HepG2 (cell line): ENCODE results near the gene HNRNPA1. TPM values are rescaled to one million over a fixed set of nuclear protein-coding genes. Genes with fewer than 3 reads are reported as not detected.

Source experiments
- DR1 ChIP-seq: sonication (generic); formaldehyde crosslinking; IDR thresholded peaks from 2 replicates; pipeline ENCODE4 v1.8.0; 2021; ENCODE audit warnings: mild to moderate bottlenecking, missing genetic modification reagents, inconsistent platforms
- GATAD1 ChIP-seq: IDR thresholded peaks from 2 replicates; pipeline ENCODE4 v1.6.1; 2016; ENCODE audit warnings: missing genetic modification reagents, missing compliant biosample characterization
- HHEX ChIP-seq: IDR thresholded peaks from 2 replicates; pipeline ENCODE4 v1.6.1; 2016; ENCODE audit warnings: control low read depth
- HNRNPH1 ChIP-seq: fragments of 200-400 bp; formaldehyde crosslinking; optimal IDR thresholded peaks from 2 replicates; pipeline ENCODE3; 2017; ENCODE audit warnings: mild to moderate bottlenecking, low read depth, low read length
- ISL2 ChIP-seq: sonication (generic); formaldehyde crosslinking; IDR thresholded peaks from 2 replicates; pipeline ENCODE4 v1.5.0; 2020; ENCODE audit warnings: missing genetic modification reagents
- MEIS2 ChIP-seq: sonication (generic); formaldehyde crosslinking; IDR thresholded peaks from 2 replicates; pipeline ENCODE4 v1.9.0; 2021; ENCODE audit warnings: mild to moderate bottlenecking, missing genetic modification reagents
- NCOA1 ChIP-seq: sonication (generic); formaldehyde crosslinking; IDR thresholded peaks from 2 replicates; pipeline ENCODE4 v1.9.0; 2021; ENCODE audit warnings: missing genetic modification reagents
- NCOA5 ChIP-seq: sonication (generic); formaldehyde crosslinking; IDR thresholded peaks from 2 replicates; pipeline ENCODE4 v1.4.0; 2020; ENCODE audit warnings: missing genetic modification reagents
- NR3C1 ChIP-seq: sonication (generic); formaldehyde crosslinking; IDR thresholded peaks from 2 replicates; pipeline ENCODE4 v1.4.0; 2020; ENCODE audit warnings: missing genetic modification reagents
- RAD51 ChIP-seq: fragments of 450-650 bp; IDR thresholded peaks from 2 replicates; pipeline ENCODE4 v1.6.1; 2016; ENCODE audit warnings: borderline replicate concordance
- RFX5 ChIP-seq: IDR thresholded peaks from 2 replicates; pipeline ENCODE4 v1.6.1; 2011; ENCODE audit warnings: low read depth, low read length, improper control_type of control experiment
- RXRA ChIP-seq: sonication (generic); formaldehyde crosslinking; IDR thresholded peaks from 2 replicates; pipeline ENCODE4 v1.5.1; 2020; ENCODE audit warnings: missing genetic modification reagents
- SMYD3 ChIP-seq: sonication (generic); formaldehyde crosslinking; IDR thresholded peaks from 2 replicates; pipeline ENCODE4 v1.8.1; 2023; ENCODE audit warnings: mild to moderate bottlenecking, missing genetic modification reagents
- SNAI1 ChIP-seq: sonication (generic); formaldehyde crosslinking; IDR thresholded peaks from 2 replicates; pipeline ENCODE4 v1.5.0; 2020; ENCODE audit warnings: mild to moderate bottlenecking, missing genetic modification reagents, borderline replicate concordance
- ZBTB42 ChIP-seq: sonication (generic); formaldehyde crosslinking; IDR thresholded peaks from 2 replicates; pipeline ENCODE4 v1.5.0; 2020; ENCODE audit warnings: mild to moderate bottlenecking, missing genetic modification reagents
- ZNF121 ChIP-seq: sonication (generic); formaldehyde crosslinking; IDR thresholded peaks from 2 replicates; pipeline ENCODE4 v1.5.0; 2020; ENCODE audit warnings: mild to moderate bottlenecking, missing genetic modification reagents
- ZNF350 ChIP-seq: sonication (generic); formaldehyde crosslinking; IDR thresholded peaks from 2 replicates; pipeline ENCODE4 v1.4.0; 2020; ENCODE audit warnings: mild to moderate bottlenecking, low read depth, missing genetic modification reagents, borderline replicate concordance
- ZNF496 ChIP-seq: sonication (generic); formaldehyde crosslinking; IDR thresholded peaks from 2 replicates; pipeline ENCODE4 v1.8.1; 2023; ENCODE audit warnings: mild to moderate bottlenecking, moderate library complexity, missing genetic modification reagents; ENCODE audit not compliant: insufficient replicate concordance
- ZNF510 ChIP-seq: sonication (generic); formaldehyde crosslinking; IDR thresholded peaks from 2 replicates; pipeline ENCODE4 v1.4.0; 2020; ENCODE audit warnings: low read depth, mild to moderate bottlenecking, missing genetic modification reagents
- ZNF607 ChIP-seq: sonication (generic); formaldehyde crosslinking; IDR thresholded peaks from 2 replicates; pipeline ENCODE4 v1.5.1; 2020; ENCODE audit warnings: missing genetic modification reagents, mild to moderate bottlenecking, borderline replicate concordance
- ZNF7 ChIP-seq: IDR thresholded peaks from 2 replicates; pipeline ENCODE4 v1.6.1; 2016; ENCODE audit warnings: missing biosample characterization, missing genetic modification reagents
- ZNF878 ChIP-seq: sonication (generic); formaldehyde crosslinking; IDR thresholded peaks from 2 replicates; pipeline ENCODE4 v1.8.1; 2023; ENCODE audit warnings: mild to moderate bottlenecking, missing genetic modification reagents, moderate library complexity
- polyA plus RNA-seq, 8 experiments: library from polyadenylated mRNA; depleted of rRNA in 3 of 8; stranded (reverse) in 7 of 8; unstranded in 1 of 8; fragments of >200 nt; fragmentation: Illumina TruSeq in 4 of 8; extraction: Trizol in 4 of 8; gene quantifications; 2 replicates each; pipeline versions ENCODE4 v1.2.1 to v1.2.3, GENCODE V29; 2011 to 2016; ENCODE audit warnings: low read depth in 4 of 8, missing spikeins in 1 of 8, mixed read lengths in 1 of 8; ENCODE audit not compliant: insufficient read depth in 1 of 8
- total RNA-seq, 5 experiments: library from RNA; depleted of rRNA; stranded (reverse); fragments of >200 nt; fragmentation: Illumina TruSeq; extraction: Trizol; gene quantifications; 2 replicates each; pipeline ENCODE4 v1.2.3, GENCODE V29; 2016; ENCODE audit warnings: low read depth in 1 of 5
- TF ChIP-seq, protein P1 (sequence below): sonication (generic); formaldehyde crosslinking; IDR thresholded peaks from 2 replicates; pipeline ENCODE4 v1.4.0; 2020; ENCODE audit warnings: missing genetic modification reagents
- TF ChIP-seq, protein P2 (sequence below): sonication (generic); formaldehyde crosslinking; conservative IDR thresholded peaks from 2 replicates; pipeline ENCODE4 v1.4.0; 2020; ENCODE audit warnings: missing genetic modification reagents
- TF ChIP-seq, protein P3 (sequence below): IDR thresholded peaks from 2 replicates; pipeline ENCODE4 v1.6.1; 2012; ENCODE audit warnings: low read length, improper control_type of control experiment
- TF ChIP-seq, protein P4 (sequence below): sonication (generic); formaldehyde crosslinking; IDR thresholded peaks from 2 replicates; pipeline ENCODE4 v1.8.0; 2022; ENCODE audit warnings: mild to moderate bottlenecking, missing genetic modification reagents, borderline replicate concordance

The HNRNPA1 gene
- total and polyA plus RNA-seq, 2 of the 13 experiments (the other 11 are each of a cell fraction or from before 2014, with no cell fraction given) = 535 to 1,820 TPM

DNA sequence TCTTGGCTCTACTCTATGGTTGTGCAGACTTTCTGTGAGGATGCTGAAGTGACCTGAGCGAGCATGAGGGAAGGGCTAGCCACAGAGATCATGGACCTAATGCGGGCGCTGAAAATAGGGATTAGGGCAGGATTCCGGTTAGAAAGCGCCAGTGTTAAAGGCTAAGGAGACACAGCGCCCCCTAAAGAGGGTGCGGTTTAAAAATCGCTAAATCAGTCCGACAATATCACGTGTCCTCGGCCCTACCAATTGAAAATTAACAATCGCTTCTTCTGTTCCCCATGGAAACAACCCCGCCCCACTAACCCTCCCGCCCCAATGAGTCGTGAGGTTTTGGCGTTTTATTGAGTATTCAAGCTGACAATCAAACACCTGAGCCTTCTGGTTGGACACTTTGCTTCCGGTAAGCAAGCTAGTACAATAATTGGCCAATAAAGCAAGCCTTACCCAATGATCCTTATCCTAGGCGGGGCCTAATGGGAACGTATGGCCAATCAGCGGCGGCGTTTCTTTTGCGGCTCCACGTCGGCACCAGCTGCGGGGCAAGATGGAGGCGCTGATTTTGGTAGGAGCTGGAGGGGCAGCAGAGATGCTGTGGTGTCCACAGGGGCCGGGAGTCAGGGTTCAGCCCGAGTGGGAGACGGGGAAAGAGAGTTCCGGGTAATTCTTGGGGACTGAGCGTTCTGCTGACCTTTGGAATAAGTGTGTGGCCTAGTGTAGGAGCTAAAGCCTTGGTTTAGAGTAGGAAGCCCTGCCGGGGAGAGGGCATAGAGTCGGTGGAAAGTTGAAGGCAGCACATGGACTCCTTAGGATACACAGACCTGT lies 44.3 kb downstream of the HNRNPA1 start, which contains the start of gene COPZ1 (continued):
- TF ChIP-seq NR3C1 (no peak), RFX5 (peak; percentile 90), RXRA (CRISPR knock-in tag) (no peak), ZNF496 (CRISPR knock-in tag) (no peak), ISL2 (CRISPR knock-in tag) (no peak), SNAI1 (CRISPR knock-in tag) (no peak), RAD51 (peak; percentile 72; the same call in 1 of the 2 replicates), GATAD1 (peak; percentile 89), ZBTB42 (CRISPR knock-in tag) (no peak; the same call in 1 of the 2 replicates), HNRNPH1 (no peak), ZNF607 (CRISPR knock-in tag) (no peak), NCOA5 (CRISPR knock-in tag) (no peak; the same call in 1 of the 2 replicates), ZNF7 (CRISPR knock-in tag) (no peak), ZNF510 (no peak), HHEX (CRISPR knock-in tag) (no peak), MEIS2 (CRISPR knock-in tag) (no peak), ZNF121 (CRISPR knock-in tag) (no peak), ZNF878 (no peak), ZNF350 (CRISPR knock-in tag) (peak; percentile 58; the same call in 1 of the 2 replicates), DR1 (CRISPR knock-in tag) (peak; percentile 83), SMYD3 (CRISPR knock-in tag) (no peak), NCOA1 (CRISPR knock-in tag) (no peak)
- TF ChIP-seq, protein P1, sequence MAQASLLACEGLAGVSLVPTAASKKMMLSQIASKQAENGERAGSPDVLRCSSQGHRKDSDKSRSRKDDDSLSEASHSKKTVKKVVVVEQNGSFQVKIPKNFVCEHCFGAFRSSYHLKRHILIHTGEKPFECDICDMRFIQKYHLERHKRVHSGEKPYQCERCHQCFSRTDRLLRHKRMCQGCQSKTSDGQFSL (CRISPR knock-in tag) = 0 out of 2 replicates have a peak, but pooled peaks have one; percentile 44
- TF ChIP-seq, protein P2, sequence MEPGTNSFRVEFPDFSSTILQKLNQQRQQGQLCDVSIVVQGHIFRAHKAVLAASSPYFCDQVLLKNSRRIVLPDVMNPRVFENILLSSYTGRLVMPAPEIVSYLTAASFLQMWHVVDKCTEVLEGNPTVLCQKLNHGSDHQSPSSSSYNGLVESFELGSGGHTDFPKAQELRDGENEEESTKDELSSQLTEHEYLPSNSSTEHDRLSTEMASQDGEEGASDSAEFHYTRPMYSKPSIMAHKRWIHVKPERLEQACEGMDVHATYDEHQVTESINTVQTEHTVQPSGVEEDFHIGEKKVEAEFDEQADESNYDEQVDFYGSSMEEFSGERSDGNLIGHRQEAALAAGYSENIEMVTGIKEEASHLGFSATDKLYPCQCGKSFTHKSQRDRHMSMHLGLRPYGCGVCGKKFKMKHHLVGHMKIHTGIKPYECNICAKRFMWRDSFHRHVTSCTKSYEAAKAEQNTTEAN (CRISPR knock-in tag) = no peak
- TF ChIP-seq, protein P3, sequence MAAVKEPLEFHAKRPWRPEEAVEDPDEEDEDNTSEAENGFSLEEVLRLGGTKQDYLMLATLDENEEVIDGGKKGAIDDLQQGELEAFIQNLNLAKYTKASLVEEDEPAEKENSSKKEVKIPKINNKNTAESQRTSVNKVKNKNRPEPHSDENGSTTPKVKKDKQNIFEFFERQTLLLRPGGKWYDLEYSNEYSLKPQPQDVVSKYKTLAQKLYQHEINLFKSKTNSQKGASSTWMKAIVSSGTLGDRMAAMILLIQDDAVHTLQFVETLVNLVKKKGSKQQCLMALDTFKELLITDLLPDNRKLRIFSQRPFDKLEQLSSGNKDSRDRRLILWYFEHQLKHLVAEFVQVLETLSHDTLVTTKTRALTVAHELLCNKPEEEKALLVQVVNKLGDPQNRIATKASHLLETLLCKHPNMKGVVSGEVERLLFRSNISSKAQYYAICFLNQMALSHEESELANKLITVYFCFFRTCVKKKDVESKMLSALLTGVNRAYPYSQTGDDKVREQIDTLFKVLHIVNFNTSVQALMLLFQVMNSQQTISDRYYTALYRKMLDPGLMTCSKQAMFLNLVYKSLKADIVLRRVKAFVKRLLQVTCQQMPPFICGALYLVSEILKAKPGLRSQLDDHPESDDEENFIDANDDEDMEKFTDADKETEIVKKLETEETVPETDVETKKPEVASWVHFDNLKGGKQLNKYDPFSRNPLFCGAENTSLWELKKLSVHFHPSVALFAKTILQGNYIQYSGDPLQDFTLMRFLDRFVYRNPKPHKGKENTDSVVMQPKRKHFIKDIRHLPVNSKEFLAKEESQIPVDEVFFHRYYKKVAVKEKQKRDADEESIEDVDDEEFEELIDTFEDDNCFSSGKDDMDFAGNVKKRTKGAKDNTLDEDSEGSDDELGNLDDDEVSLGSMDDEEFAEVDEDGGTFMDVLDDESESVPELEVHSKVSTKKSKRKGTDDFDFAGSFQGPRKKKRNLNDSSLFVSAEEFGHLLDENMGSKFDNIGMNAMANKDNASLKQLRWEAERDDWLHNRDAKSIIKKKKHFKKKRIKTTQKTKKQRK = peak; percentile 87
- TF ChIP-seq, protein P4, sequence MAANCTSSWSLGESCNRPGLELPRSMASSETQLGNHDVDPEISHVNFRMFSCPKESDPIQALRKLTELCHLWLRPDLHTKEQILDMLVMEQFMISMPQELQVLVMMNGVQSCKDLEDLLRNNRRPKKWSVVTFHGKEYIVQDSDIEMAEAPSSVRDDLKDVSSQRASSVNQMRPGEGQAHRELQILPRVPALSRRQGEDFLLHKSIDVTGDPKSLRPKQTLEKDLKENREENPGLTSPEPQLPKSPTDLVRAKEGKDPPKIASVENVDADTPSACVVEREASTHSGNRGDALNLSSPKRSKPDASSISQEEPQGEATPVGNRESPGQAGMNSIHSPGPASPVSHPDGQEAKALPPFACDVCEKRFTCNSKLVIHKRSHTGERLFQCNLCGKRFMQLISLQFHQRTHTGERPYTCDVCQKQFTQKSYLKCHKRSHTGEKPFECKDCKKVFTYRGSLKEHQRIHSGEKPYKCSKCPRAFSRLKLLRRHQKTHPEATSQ (CRISPR knock-in tag) = no peak
